Choroid plexus epithelial cell (primary cell): ENCODE measurements around the gene RFTN2.

Experiments used
- DNase-seq: peaks from one replicate; pipeline ENCODE4 v3.0.0-alpha.2; 2010; ENCODE audit warnings: low read depth
- H3K4me3 ChIP-seq: 2 replicates; pipeline ENCODE4 v1.5.1; 2011; ENCODE audit warnings: low read depth, mild to moderate bottlenecking, control low read depth, low read length, moderate library complexity
- CTCF ChIP-seq: conservative IDR thresholded peaks from 2 replicates; pipeline ENCODE4 v1.5.1; 2011; ENCODE audit warnings: low read depth, mild to moderate bottlenecking, control low read depth, inconsistent platforms, low read length, moderate library complexity

Gene RFTN2

GRCh38 chr2:197539734-197540133 lies 135.7 kb downstream of the RFTN2 start:
- no peak overlapping the region for H3K4me3 ChIP-seq
- DNase-seq: no peak
- no peak for TF ChIP-seq CTCF

- DNase-seq: peak; percentile 61
- TF ChIP-seq CTCF: no peak
- H3K4me3 ChIP-seq: no peak overlapping the region
Measured at GRCh38 chr2:197538412-197538811, 137.0 kb downstream of the RFTN2 start.
